Cortex of kidney (tissue), 1 donor: ENCODE measurements around the gene DOK6.
"Not testable (repeated sequence)": the region's sequence is repeated elsewhere in the genome, so short reads cannot be mapped to it uniquely, and the experiment has no call there.

Experiments
- DNase-seq: peaks from one replicate; lab custom pipeline; 2025; lab: John Stamatoyannopoulos, UW

The DOK6 gene

DNA sequence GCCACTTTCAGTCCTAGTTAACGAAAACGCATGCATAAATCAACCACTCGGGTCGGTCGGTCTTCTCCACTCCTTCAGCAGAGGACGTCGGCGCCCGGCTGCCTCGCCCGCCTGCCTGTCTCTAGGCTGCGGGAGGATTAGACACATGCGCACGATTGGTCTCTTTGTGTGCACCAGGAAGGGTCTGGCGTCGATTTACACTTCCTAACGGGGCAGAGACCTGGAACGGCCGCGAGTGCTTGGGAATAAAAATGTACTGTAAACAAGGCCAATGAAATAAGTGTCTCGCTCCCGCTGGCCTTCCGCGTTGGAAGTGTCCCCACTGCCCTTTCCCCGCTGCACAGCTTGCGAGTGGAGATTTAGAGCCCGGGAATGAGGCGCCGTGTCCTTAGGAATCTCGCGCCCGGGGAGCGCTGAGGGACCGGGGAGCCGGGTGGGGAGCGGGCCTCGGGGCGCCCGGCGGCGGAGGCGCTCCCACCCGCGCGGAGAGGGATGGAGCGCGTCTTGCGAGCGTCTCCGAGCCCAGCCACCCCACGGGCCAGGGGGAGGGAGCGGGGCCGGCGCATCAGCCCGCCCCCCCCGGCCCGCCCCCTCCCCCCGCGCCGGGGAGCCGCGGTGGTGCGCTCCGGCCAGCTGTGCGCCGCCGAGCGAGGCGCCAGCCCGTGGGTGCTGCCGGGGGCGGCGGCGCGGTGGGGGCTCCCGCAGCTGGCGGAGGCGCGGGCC lies at the start of gene DOK6:
Gene DOK6 (plus strand): TSS at position 636 of the 723 bp plus-strand sequence.
- no peak for DNase-seq

- DNase-seq: no peak
Measured at GRCh38 chr18:69353023-69353422, 47.7 kb upstream of the DOK6 start.

DNA sequence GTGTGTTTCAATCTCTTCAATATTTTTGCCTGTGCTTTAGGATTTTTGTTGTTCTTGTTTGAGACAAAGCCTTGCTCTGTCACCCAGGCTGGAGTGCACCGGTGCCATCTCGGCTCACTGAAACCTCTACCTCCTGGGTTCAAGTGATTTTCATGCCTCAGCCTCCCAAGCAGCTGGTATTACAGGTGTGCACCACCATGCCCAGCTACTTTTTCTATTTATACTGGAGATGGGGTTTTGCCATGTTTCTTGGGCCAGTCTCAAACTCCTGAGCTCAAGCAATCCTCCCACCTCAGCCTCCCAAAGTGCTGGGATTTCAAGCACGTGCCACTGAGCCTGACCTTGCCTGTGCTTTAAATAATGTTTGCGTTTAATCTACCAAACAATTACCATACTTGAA lies 43.1 kb upstream of the DOK6 start:
- no peak for DNase-seq

DNA sequence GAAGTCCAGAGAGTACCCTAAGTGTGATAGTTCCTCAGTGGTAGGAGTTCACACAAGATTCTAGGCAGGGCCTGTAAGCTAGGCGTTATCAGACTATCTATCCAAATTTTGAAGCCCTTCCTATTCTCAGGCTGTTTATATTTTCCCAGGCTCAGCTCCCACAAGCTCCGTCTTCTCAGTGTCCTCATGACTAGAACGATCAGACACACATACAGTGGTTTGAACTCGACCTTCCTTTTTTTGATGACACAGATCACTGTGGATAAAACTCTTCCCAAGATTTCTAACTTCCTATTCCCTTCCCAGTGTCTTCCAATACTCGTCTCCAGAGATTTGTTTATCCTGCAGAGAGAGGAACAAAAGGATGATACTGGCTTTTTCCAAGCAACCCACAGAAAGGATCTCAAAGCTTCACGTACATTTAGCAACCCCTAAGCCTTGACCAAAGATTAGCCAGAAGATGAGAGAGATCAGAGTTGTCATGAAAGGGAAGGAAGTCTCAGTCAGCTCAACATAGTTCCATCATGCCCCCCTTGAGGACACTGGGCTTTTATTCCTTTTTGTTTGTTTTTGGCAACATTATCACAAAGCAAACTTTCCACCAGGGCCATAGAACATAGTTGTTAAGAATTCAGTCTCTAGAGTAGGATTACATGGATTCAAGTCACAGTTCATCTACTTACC lies 42.3 kb upstream of the DOK6 start:
- DNase-seq: no peak

- DNase-seq: not testable (repeated sequence)
Measured at GRCh38 chr18:69359768-69360167, 40.9 kb upstream of the DOK6 start.

GRCh38 chr18:69364930-69365329 lies 35.8 kb upstream of the DOK6 start:
- no peak for DNase-seq

GRCh38 chr18:69365658-69366057 lies 35.0 kb upstream of the DOK6 start:
- DNase-seq: no peak

DNA sequence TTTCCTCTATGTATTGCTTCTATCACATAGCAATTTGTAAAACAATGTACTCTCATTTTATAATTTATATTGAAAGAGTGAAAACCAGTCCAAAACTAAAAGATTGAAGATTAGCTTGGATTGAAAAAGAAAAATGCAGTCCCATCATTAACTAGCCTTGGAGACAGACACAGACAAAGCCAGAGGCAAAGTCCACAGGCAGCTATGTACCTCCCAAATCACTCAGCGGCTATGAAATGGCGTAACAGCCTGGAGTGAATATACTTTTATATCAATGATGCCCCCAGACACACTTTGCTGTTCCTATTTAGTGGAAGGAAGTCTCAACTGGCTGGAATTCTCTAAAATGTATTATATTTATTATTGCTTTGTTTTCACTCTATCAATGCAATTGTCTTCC lies 33.6 kb upstream of the DOK6 start:
- DNase-seq: no peak

GRCh38 chr18:69371729-69372128 lies 29.0 kb upstream of the DOK6 start:
- no peak for DNase-seq

DNA sequence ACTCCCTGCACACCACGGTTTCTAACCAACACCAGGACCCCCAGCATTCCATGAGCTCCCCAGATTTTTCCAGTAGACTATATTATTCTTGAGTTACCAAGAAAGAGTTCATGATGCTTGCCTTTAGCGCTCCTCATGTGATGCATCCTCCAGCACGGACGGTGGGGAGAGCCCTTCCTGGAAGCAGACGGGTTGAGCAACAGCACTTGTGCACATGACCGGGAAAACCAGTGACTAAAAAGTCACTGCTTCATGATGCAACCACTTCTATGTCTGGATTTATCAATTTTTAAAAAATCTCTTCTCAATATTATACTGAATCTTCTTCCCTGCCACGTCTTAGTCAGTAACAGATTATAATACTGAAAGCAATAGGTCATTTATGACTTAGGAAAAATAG lies 20.4 kb upstream of the DOK6 start:
- DNase-seq: no peak

- no peak for DNase-seq
Measured at GRCh38 chr18:69383186-69383585, 17.5 kb upstream of the DOK6 start.

DNA sequence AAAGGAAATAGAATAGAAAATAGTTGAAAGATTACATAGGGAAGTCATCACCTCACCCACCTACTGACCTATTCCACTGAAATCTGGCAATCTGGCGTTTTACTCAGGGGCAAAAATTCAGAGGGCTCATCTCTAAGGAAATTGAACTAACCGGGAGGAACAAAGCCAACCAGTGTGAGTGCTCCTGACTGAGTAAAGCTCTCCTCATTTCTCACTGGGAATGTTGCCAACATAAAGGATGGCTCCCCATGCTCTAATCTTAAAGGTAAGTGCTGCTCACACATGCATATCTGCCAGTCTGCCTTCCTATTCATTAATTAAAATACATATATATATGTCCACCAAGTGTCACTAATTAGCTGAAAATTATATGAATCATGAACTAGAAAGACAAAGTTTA lies 13.5 kb upstream of the DOK6 start:
- no peak for DNase-seq

GRCh38 chr18:69388222-69388621 lies 12.5 kb upstream of the DOK6 start:
- no peak for DNase-seq

- DNase-seq: no peak
Measured at GRCh38 chr18:69397096-69397495, 3.6 kb upstream of the DOK6 start.

DNA sequence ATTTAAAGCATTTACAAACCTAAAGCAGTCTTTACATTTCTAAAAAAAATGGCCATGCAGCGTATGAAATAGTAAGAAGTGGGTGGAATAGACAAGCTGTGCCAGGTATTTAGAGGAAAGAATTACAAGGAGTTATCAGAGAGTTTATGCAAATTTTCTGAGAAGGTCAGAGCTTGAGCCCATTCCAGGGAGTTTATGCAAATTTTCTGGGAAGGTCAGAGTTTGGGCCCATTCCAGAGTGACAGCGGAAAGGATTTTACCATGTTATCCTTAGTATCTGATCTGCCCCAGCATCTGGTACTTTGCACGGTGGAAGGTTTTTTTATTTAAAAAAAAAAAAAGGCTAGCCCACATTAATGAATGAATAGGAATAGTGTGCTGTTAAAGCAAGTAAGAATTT lies 1.4 kb upstream of the DOK6 start:
- no peak for DNase-seq

GRCh38 chr18:69400976-69401225 lies 213 bp downstream of the DOK6 start:
- DNase-seq: no peak

- no peak for DNase-seq
Measured at GRCh38 chr18:69401226-69401971, 711 bp downstream of the DOK6 start.

DNA sequence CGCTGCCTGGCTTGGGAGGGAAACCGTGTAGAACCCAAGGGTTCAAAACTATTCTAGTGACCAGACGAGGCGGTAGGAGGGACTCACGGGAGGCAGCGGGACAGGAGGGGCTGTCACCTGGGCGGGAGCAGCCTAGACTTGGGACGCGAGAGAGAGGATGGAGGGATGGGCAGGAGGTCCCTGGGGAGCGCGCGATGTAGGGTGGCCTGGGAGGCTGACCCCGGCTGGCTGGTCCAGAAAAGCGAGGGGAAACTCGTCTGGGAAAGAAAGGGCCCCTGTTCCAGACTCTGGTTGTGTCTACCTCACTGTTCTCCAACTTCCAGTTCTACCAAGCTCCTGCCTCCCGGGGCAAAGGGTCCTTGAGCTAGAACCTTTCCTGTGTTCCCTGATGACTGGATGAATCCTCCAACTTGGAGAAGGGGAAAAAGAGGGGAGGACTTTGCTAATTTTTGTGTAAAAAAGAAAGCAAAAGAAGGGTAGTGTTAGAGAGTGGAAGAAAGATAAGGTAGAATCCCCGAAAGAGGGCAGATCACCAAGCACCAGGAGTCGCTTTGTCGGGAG lies 1.4 kb downstream of the DOK6 start:
- no peak for DNase-seq

GRCh38 chr18:69402533-69402989 lies 1.9 kb downstream of the DOK6 start:
- DNase-seq: no peak

DNA sequence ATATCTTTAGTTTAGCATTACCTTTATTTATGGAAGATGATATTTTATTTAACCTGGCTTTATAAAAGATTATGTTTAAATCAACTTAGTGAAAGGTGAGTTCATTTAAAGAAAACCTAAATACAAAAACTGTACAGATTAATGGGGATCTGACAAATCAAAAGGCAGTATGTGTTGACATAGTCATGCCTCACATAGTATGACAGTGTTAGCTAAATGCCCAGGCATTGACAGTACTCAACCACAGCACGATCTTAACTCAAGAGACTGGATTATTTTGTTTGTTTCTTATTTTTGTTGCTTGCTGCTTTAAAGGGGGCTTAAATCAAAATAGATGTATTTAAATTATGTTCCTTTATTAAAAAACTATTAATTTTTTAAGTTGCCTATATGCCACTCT lies 7.8 kb downstream of the DOK6 start:
- no peak for DNase-seq

DNA sequence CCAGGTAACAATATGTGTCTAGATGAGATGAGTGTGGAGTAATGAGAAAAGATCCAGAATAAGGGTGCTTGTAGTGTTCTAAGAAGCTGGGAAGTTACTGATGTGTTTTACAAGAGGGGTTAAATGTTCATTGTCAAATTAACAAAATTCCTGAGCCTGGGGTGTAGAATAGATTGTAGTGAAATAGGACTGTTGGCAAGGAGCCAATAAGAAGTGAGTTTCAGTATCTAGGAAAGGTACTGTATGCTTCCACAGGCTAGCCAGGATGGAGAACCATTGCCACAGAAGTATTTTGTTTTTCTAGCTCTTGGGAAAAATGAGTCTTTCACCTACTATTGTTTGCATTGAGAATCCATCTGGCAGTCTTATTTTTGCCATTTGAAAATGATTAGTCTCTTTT lies 10.5 kb downstream of the DOK6 start:
- DNase-seq: no peak

- DNase-seq: no peak
Measured at GRCh38 chr18:69414184-69414583, 13.5 kb downstream of the DOK6 start.

- no peak for DNase-seq
Measured at GRCh38 chr18:69432847-69433246, 32.2 kb downstream of the DOK6 start.
